Measurements from ENCODE around the gene SCGB3A2. TPM values are rescaled to one million over a fixed set of nuclear protein-coding genes. Genes with fewer than 3 reads are reported as not detected.

The SCGB3A2 gene
- polyA plus RNA-seq, 3 donors, result 1.3 to 15.9 (median 9.3) TPM

DNA sequence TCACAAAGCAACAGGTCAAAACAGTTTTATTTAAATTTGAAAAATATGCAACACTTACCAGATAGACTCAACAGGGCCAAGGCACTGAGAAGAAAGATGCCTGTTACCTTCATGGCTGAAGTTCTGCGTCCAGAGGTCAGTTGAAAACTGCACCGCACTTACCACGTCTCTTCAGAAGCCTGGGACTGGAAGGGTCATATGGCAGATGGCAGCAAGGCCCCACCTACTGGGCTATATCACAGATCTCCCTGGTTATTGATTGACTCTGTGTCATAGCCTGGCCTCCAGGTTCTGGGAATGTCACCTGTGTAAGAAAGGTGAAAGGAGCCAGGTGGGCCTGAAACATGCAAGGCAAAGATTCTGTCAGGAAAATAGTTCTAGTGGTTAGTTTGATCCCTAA is 47.0 kb upstream of the SCGB3A2 start, which contains the start of gene SPINK1:
SPINK1 (minus strand) TSS at position 207 of the 400 bp plus-strand sequence; CDS start at position 113, 94 bp downstream.
- Mint-ChIP-seq H3K27me3 (ENCODE audit: low read depth in 3 of 3) (peaks cover 0 to 2% (median 0%) of the 10 kb centered on the region in 3 donors), H3K4me1 (no peaks in the 10 kb centered on the region), H3K9me3 (no peaks in the 10 kb centered on the region), H3K27ac (no peak within 1 kb of the TSS), H3K4me3 (no peak within 1 kb of the TSS), H3K36me3 (no peaks in the 10 kb centered on the region)
- Histone ChIP-seq H3K27ac (ENCODE audit: low read depth in 1 of 2, low read length in 2 of 2) (no peak within 1 kb of the TSS), H3K9ac (ENCODE audit: insufficient read depth, low read length, poor library complexity, severe bottlenecking) (no peak within 1 kb of the TSS), H3K27me3 (ENCODE audit: control insufficient read depth in 2 of 2, insufficient read depth in 2 of 2, low read length in 2 of 2) (no peaks in the 10 kb centered on the region), H3K4me2 (replicated peaks; ENCODE audit: extremely low read depth, low read length, poor library complexity, severe bottlenecking) (no peak within 1 kb of the TSS), H3K4me1 (ENCODE audit: control insufficient read depth in 1 of 2, insufficient read depth in 2 of 2, low read length in 2 of 2) (no peaks in the 10 kb centered on the region), H3K79me2 (ENCODE audit: insufficient read depth, low read length) (no peaks in the 10 kb centered on the region), H4K20me1 (ENCODE audit: insufficient read depth, low read length) (no peaks in the 10 kb centered on the region), H2AFZ (ENCODE audit: insufficient read depth, low read depth, low read length, poor library complexity, severe bottlenecking) (no peak within 1 kb of the TSS), H3K9me3 (replicated peaks in 1 of 2; ENCODE audit: control insufficient read depth in 1 of 2, insufficient read depth in 1 of 2, low read length in 2 of 2) (no peaks in the 10 kb centered on the region), H3K36me3 (replicated peaks in 1 of 2; ENCODE audit: control insufficient read depth in 1 of 2, insufficient read depth in 2 of 2, low read length in 2 of 2) (no peaks in the 10 kb centered on the region), H3K4me3 (replicated peaks in 1 of 3; ENCODE audit: low read depth in 2 of 3, low read length in 3 of 3) (no peak within 1 kb of the TSS)
- TF ChIP-seq, protein P1, sequence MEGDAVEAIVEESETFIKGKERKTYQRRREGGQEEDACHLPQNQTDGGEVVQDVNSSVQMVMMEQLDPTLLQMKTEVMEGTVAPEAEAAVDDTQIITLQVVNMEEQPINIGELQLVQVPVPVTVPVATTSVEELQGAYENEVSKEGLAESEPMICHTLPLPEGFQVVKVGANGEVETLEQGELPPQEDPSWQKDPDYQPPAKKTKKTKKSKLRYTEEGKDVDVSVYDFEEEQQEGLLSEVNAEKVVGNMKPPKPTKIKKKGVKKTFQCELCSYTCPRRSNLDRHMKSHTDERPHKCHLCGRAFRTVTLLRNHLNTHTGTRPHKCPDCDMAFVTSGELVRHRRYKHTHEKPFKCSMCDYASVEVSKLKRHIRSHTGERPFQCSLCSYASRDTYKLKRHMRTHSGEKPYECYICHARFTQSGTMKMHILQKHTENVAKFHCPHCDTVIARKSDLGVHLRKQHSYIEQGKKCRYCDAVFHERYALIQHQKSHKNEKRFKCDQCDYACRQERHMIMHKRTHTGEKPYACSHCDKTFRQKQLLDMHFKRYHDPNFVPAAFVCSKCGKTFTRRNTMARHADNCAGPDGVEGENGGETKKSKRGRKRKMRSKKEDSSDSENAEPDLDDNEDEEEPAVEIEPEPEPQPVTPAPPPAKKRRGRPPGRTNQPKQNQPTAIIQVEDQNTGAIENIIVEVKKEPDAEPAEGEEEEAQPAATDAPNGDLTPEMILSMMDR (IDR thresholded peaks at IDR 0.05), result no peak
- 93% methylated on average over 3 of the region's 3 CpGs for WGBS (ENCODE audit: insufficient coverage)
- no peak for DNase-seq
- intact Hi-C loops (cut with micrococcal nuclease), result no loop called here

- no peaks in the 10 kb centered on the region for H3K4me1 Mint-ChIP-seq
- Histone ChIP-seq H3K9me3 (replicated peaks in 1 of 2; ENCODE audit: control insufficient read depth in 1 of 2, insufficient read depth in 1 of 2, low read length in 2 of 2) (no peaks in the 10 kb centered on the region), H4K20me1 (ENCODE audit: insufficient read depth, low read length) (no peaks in the 10 kb centered on the region), H3K4me1 (ENCODE audit: control insufficient read depth in 1 of 2, insufficient read depth in 2 of 2, low read length in 2 of 2) (no peaks in the 10 kb centered on the region), H3K79me2 (ENCODE audit: insufficient read depth, low read length) (no peaks in the 10 kb centered on the region), H3K36me3 (replicated peaks in 1 of 2; ENCODE audit: control insufficient read depth in 1 of 2, insufficient read depth in 2 of 2, low read length in 2 of 2) (no peaks in the 10 kb centered on the region), H3K9ac (ENCODE audit: insufficient read depth, low read length, poor library complexity, severe bottlenecking) (no peak overlapping the region), H3K4me3 (replicated peaks in 1 of 3; ENCODE audit: low read depth in 2 of 3, low read length in 3 of 3) (no peak overlapping the region), H2AFZ (ENCODE audit: insufficient read depth, low read depth, low read length, poor library complexity, severe bottlenecking) (no peak overlapping the region), H3K27ac (ENCODE audit: low read depth in 1 of 2, low read length in 2 of 2) (no peak overlapping the region), H3K27me3 (ENCODE audit: control insufficient read depth in 2 of 2, insufficient read depth in 2 of 2, low read length in 2 of 2) (no peaks in the 10 kb centered on the region), H3K4me2 (replicated peaks; ENCODE audit: extremely low read depth, low read length, poor library complexity, severe bottlenecking) (no peak overlapping the region)
- WGBS (ENCODE audit: insufficient coverage), result no CpG with 5 or more reads among the region's 1 CpG
- no peaks in the 10 kb centered on the region for H3K36me3 Mint-ChIP-seq
- TF ChIP-seq, protein P1 (IDR thresholded peaks at IDR 0.05), result no peak
- intact Hi-C loops (cut with micrococcal nuclease), result no loop called here
- no peak for DNase-seq
- H3K9me3 Mint-ChIP-seq, result peaks cover 0 to under 1% (median 0%) of the 10 kb centered on the region in 7 donors
- peaks cover under 1 to 2% (median under 1%) of the 10 kb centered on the region in 3 donors for H3K27me3 Mint-ChIP-seq (ENCODE audit: low read depth in 3 of 3)
- no peak overlapping the region for H3K4me3 Mint-ChIP-seq
- no peak overlapping the region for H3K27ac Mint-ChIP-seq
These were observed 46.0 kb upstream of the SCGB3A2 start for GRCh38 chr5:147832541-147832940.
